NCI-H1436 treated with DMSO at 0.1 percent for 48 hours (cell line): ENCODE results near the gene LAIR1.

Experiments used
- DNase-seq: peaks from one replicate; lab custom pipeline; 2025; lab: John Stamatoyannopoulos, UW

The LAIR1 gene

GRCh38 chr19:54317108-54317964 is 47.4 kb downstream of the LAIR1 start:
- DNase-seq: no peak

- DNase-seq: no peak
These were observed 48.0 kb downstream of the LAIR1 start for GRCh38 chr19:54316746-54317107.

- DNase-seq: no peak
These were observed 48.8 kb downstream of the LAIR1 start for GRCh38 chr19:54315956-54316355.

GRCh38 chr19:54312436-54313377 is 52.0 kb downstream of the LAIR1 start, which contains the start of gene LILRA5:
Gene LILRA5, minus strand, starts transcription at chr19:54313166. Its CDS starts 147 bp downstream, at chr19:54313019.
- no peak for DNase-seq

GRCh38 chr19:54312011-54312410 is 52.7 kb downstream of the LAIR1 start:
- no peak for DNase-seq

- no peak for DNase-seq
These were observed 53.2 kb downstream of the LAIR1 start for GRCh38 chr19:54311486-54311885.

- no peak for DNase-seq
These were observed 54.2 kb downstream of the LAIR1 start for GRCh38 chr19:54310543-54310942.

- no peak for DNase-seq
These were observed 54.9 kb downstream of the LAIR1 start for GRCh38 chr19:54309811-54310210.

GRCh38 chr19:54307389-54308020 is 57.2 kb downstream of the LAIR1 start:
- DNase-seq: no peak

- no peak for DNase-seq
These were observed 59.6 kb downstream of the LAIR1 start for GRCh38 chr19:54305141-54305540.

GRCh38 chr19:54302257-54302656 is 62.5 kb downstream of the LAIR1 start:
- DNase-seq: no peak
